PC-3 (cell line): ENCODE data around the gene C7.

ENCODE experiments used
- EZH2phosphoT487 ChIP-seq: fragments of 300-600 bp; sonication (generic); IDR thresholded peaks from 2 replicates; pipeline ENCODE4 v1.6.1; 2018; ENCODE audit warnings: mild to moderate bottlenecking, antibody characterized with exemption, low read length, borderline replicate concordance
- TF ChIP-seq, protein P1 (sequence below): fragments of 300-600 bp; sonication (generic); conservative IDR thresholded peaks from 2 replicates; pipeline ENCODE4 v1.5.1; 2017; ENCODE audit warnings: antibody characterized with exemption, low read depth, mild to moderate bottlenecking, low read length

DNA sequence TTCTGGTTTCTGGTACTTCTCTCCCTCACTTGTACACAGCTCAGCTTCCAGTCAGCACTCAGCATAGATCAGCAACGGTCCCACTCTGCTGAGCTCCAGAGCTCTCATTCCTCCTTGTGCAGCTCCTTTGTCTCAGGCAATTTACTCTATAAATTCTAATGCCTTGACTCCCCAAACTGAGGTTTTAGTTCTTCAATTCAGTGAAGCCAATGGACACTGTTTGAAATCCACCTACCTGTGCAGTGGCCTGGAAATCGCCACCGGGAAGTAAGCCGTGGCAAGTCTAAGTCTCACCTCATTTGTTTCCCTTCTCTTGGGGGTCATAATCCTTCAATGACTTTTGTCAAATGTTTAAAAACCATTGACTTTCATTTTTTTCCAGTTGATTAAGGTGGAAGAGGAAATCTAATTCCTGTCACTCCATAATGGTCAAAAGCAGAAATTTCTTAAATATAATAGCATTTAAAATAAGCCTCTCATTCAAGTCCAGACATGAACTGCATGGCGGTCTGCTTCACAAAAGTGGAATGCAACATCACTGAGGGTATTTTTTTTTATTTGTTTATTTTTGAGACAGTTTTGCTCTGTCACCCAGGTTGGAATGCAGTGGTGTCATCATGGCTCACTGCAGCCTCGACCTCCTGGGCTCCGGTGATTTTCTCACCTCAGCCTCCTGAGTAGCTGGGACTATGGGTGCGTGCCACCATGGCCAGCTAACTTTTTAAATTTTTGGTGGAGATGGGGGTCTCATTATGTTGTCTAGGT lies 79.6 kb downstream of the C7 start:
- TF ChIP-seq, protein P1, sequence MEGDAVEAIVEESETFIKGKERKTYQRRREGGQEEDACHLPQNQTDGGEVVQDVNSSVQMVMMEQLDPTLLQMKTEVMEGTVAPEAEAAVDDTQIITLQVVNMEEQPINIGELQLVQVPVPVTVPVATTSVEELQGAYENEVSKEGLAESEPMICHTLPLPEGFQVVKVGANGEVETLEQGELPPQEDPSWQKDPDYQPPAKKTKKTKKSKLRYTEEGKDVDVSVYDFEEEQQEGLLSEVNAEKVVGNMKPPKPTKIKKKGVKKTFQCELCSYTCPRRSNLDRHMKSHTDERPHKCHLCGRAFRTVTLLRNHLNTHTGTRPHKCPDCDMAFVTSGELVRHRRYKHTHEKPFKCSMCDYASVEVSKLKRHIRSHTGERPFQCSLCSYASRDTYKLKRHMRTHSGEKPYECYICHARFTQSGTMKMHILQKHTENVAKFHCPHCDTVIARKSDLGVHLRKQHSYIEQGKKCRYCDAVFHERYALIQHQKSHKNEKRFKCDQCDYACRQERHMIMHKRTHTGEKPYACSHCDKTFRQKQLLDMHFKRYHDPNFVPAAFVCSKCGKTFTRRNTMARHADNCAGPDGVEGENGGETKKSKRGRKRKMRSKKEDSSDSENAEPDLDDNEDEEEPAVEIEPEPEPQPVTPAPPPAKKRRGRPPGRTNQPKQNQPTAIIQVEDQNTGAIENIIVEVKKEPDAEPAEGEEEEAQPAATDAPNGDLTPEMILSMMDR: no peak
- no peak for TF ChIP-seq EZH2phosphoT487
